Loucy (cell line): ENCODE data around the gene EARS2.

ENCODE experiments used
- H2AFZ ChIP-seq: fragments of 200-600 bp; sonication (generic); 2 replicates; pipeline ENCODE4 v1.6.0; 2016; ENCODE audit warnings: antibody characterized with exemption, mild to moderate bottlenecking, low read length, moderate library complexity
- H3F3A ChIP-seq: fragments of 200-600 bp; 2 replicates; pipeline ENCODE4 v1.6.0; 2016; ENCODE audit warnings: antibody characterized with exemption, low read depth, mild to moderate bottlenecking
- H3K27me3 ChIP-seq: fragments of 200-600 bp; sonication (generic); 2 replicates; pipeline ENCODE4 v1.6.1; 2014; ENCODE audit warnings: low read length, mild to moderate bottlenecking; ENCODE audit not compliant: insufficient read depth, poor library complexity, severe bottlenecking
- H3K36me3 ChIP-seq: fragments of 200-600 bp; sonication (generic); 2 replicates; pipeline ENCODE4 v1.6.1; 2016; ENCODE audit warnings: low read length; ENCODE audit not compliant: insufficient read depth
- H3K4me1 ChIP-seq: fragments of 200-600 bp; sonication (generic); 2 replicates; pipeline ENCODE4 v1.5.1; 2014; ENCODE audit warnings: low read length, mild to moderate bottlenecking; ENCODE audit not compliant: insufficient read depth, poor library complexity, severe bottlenecking
- H3K4me2 ChIP-seq: fragments of 200-600 bp; sonication (generic); 2 replicates; pipeline ENCODE4 v1.6.0; 2014; ENCODE audit warnings: antibody characterized with exemption, low read length, low read depth, mild to moderate bottlenecking; ENCODE audit not compliant: poor library complexity, severe bottlenecking
- H3K4me3 ChIP-seq: fragments of 200-600 bp; sonication (generic); 2 replicates; pipeline ENCODE4 v1.5.1; 2014; ENCODE audit warnings: low read length, mild to moderate bottlenecking, mixed read lengths; ENCODE audit not compliant: poor library complexity, severe bottlenecking
- H3K79me2 ChIP-seq: fragments of 200-600 bp; sonication (generic); 2 replicates; pipeline ENCODE4 v1.6.1; 2014; ENCODE audit warnings: low read length; ENCODE audit not compliant: insufficient read depth
- H3K9ac ChIP-seq: fragments of 200-600 bp; sonication (generic); 2 replicates; pipeline ENCODE4 v1.6.0; 2014; ENCODE audit warnings: mild to moderate bottlenecking, low read depth, low read length, moderate library complexity; ENCODE audit not compliant: poor library complexity, severe bottlenecking
- H3K9me2 ChIP-seq: fragments of 200-600 bp; sonication (generic); replicated peaks from 2 replicates; pipeline ENCODE4 v1.6.1; 2016; ENCODE audit warnings: low read depth, low read length, mixed read lengths
- H3K9me3 ChIP-seq: fragments of 200-600 bp; sonication (generic); 2 replicates; pipeline ENCODE4 v1.6.1; 2014; ENCODE audit warnings: mild to moderate bottlenecking, antibody characterized with exemption, low read length, low read depth; ENCODE audit not compliant: insufficient read depth
- H4K20me1 ChIP-seq: fragments of 200-600 bp; sonication (generic); 2 replicates; pipeline ENCODE4 v1.6.0; 2014; ENCODE audit warnings: antibody characterized with exemption, low read length, mild to moderate bottlenecking; ENCODE audit not compliant: insufficient read depth, poor library complexity, severe bottlenecking
- CTCF ChIP-seq: fragments of 200-600 bp; sonication (generic); conservative IDR thresholded peaks from 2 replicates; pipeline ENCODE4 v1.5.1; 2014; ENCODE audit warnings: mild to moderate bottlenecking, antibody characterized with exemption, low read length
- EZH2phosphoT487 ChIP-seq: fragments of 200-600 bp; IDR thresholded peaks from 2 replicates; pipeline ENCODE4 v1.6.1; 2018; ENCODE audit warnings: antibody characterized with exemption, mild to moderate bottlenecking, moderate library complexity, borderline replicate concordance

The EARS2 gene

DNA sequence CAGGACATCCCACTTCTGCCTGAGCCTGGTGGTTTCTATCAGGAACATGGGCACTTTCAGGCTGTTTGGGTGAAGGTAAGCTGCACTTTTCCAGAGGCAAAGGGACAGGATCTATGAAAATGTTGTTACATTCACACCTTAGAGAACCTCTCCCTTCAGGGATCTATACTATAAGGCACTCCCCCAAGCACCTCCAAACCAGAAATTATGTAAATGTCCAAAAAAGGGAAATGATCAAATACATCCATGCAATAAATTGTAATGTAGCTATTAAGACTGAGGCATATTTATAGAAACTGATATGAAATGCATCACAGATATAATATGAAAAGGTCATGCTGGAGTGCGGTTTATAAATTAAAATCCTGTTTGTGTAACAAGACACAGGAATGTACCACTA is 80.9 kb downstream of the EARS2 start:
- Histone ChIP-seq H2AFZ (no peak overlapping the region), H3K79me2 (no peaks in the 10 kb centered on the region), H3K9ac (no peak overlapping the region), H3K9me2 (no peaks in the 10 kb centered on the region), H3K9me3 (no peaks in the 10 kb centered on the region), H3K27me3 (no peaks in the 10 kb centered on the region), H3K4me1 (no peaks in the 10 kb centered on the region), H3K36me3 (no peaks in the 10 kb centered on the region), H3K4me2 (no peak overlapping the region), H3F3A (no peaks in the 10 kb centered on the region), H3K4me3 (no peak overlapping the region), H4K20me1 (no peaks in the 10 kb centered on the region)
- TF ChIP-seq EZH2phosphoT487 (no peak), CTCF (no peak)
